Testis (tissue), 2 donors: ENCODE data around the gene KLHDC4.

Experiments
- CTCF ChIP-seq, 3 experiments: fragments of 450-650 bp in 2 of 3; fragments of 200-600 bp in 1 of 3; sonication (generic) in 1 of 3; IDR thresholded peaks; one replicate each; pipeline ENCODE4 v1.5.1; 2016 to 2019; ENCODE audit warnings: antibody characterized with exemption in 3 of 3, mild to moderate bottlenecking in 2 of 3, moderate library complexity in 1 of 3
- POLR2A ChIP-seq: fragments of 450-650 bp; IDR thresholded peaks from one replicate; pipeline ENCODE4 v1.6.1; 2017; ENCODE audit warnings: antibody characterized with exemption, mild to moderate bottlenecking, moderate library complexity

- TF ChIP-seq CTCF (IDR thresholded peaks at IDR 0.05) (no peak), POLR2A (no peak)
Observed at GRCh38 chr16:87685405-87685755, 80.4 kb downstream of the KLHDC4 start.
